Natural killer cell (primary cell): ENCODE data around the gene NRG3. TPM values are rescaled to one million over a fixed set of nuclear protein-coding genes. Genes with fewer than 3 reads are reported as not detected.

ENCODE experiments used
- ATAC-seq, 3 donors: fragments of 150-1000 bp in 2 of 3; fragments of 200-7000 bp in 1 of 3; cut with Tn5 transposase; 1 replicate in 1 of 3; 2 replicates in 2 of 3; pipeline ENCODE4 v1.10.0; 2021; ENCODE audit warnings: mild to moderate bottlenecking in 2 of 3, moderate library complexity in 2 of 3
- DNase-seq, 2 donors: peaks; one replicate each; pipeline versions ENCODE4 v3.0.0 to v3.0.0-alpha.2; 2013 to 2021; ENCODE audit warnings: mixed read lengths in 1 of 2
- H3K27ac ChIP-seq: one replicate; pipeline ENCODE4 v1.5.1; 2013; ENCODE audit warnings: mild to moderate bottlenecking, low read length
- H3K27me3 ChIP-seq: one replicate; pipeline ENCODE4 v1.6.1; 2013; ENCODE audit warnings: low read length; ENCODE audit not compliant: control insufficient read depth, insufficient read depth
- H3K36me3 ChIP-seq: one replicate; pipeline ENCODE4 v1.6.1; 2013; ENCODE audit warnings: low read length; ENCODE audit not compliant: control insufficient read depth, insufficient read depth
- H3K4me1 ChIP-seq: one replicate; pipeline ENCODE4 v1.6.1; 2013; ENCODE audit warnings: low read length; ENCODE audit not compliant: control insufficient read depth, insufficient read depth
- H3K4me3 ChIP-seq: one replicate; pipeline ENCODE4 v1.5.1; 2013; ENCODE audit warnings: low read length
- H3K9me3 ChIP-seq: one replicate; pipeline ENCODE4 v1.6.1; 2013; ENCODE audit warnings: low read length; ENCODE audit not compliant: control insufficient read depth, insufficient read depth
- H3K27ac Mint-ChIP-seq, 2 donors: one replicate each; pipeline ENCODE4 v1.8.0; 2022; ENCODE audit warnings: mild to moderate bottlenecking in 2 of 2, mixed read lengths in 2 of 2, moderate library complexity in 1 of 2
- H3K27me3 Mint-ChIP-seq, 2 donors: one replicate each; pipeline ENCODE4 v1.8.0; 2022; ENCODE audit warnings: low read depth in 2 of 2, mixed read lengths in 2 of 2
- H3K36me3 Mint-ChIP-seq: one replicate; pipeline ENCODE4 v1.8.0; 2022; ENCODE audit warnings: mixed read lengths
- H3K4me1 Mint-ChIP-seq, 2 donors: one replicate each; pipeline ENCODE4 v1.8.0; 2022; ENCODE audit warnings: mixed read lengths in 2 of 2
- H3K4me3 Mint-ChIP-seq: one replicate; pipeline ENCODE4 v1.8.0; 2022; ENCODE audit warnings: mild to moderate bottlenecking, moderate library complexity, mixed read lengths
- H3K9me3 Mint-ChIP-seq, 2 donors: one replicate each; pipeline ENCODE4 v1.8.0; 2022; ENCODE audit warnings: mixed read lengths in 2 of 2
- WGBS: methylation state at CpG from one replicate; pipeline ENCODE4 v1.1.7; 2013; ENCODE audit warnings: missing lambda C conversion rate; ENCODE audit not compliant: insufficient coverage; 5-methylcytosine and 5-hydroxymethylcytosine counted together
- intact Hi-C: fragments of 100-400 bp; cut with micrococcal nuclease; formaldehyde crosslinking; loops from one replicate; pipeline ENCODE4 v1.14.2; 2022
- total RNA-seq, 4 donors: library from RNA; stranded (reverse); fragments of 120-200 nt in 1 of 4; gene quantifications; one replicate each; pipeline versions ENCODE4 v1.2.3 to v1.2.4, GENCODE V29; 2013 to 2022
- TF ChIP-seq, protein P1 (sequence below): fragments of 200-600 bp; IDR thresholded peaks from one replicate; pipeline ENCODE4 v1.8.0; 2022; ENCODE audit warnings: antibody characterized with exemption

The NRG3 gene
- total RNA-seq, 3 donors from 2014 or later (not counting 1 experiment from before 2014, with no cell fraction given), result not detected

- H3K27me3 ChIP-seq, result no peaks in the 10 kb centered on the region
- DNase-seq, result no peak
Measured at GRCh38 chr10:81961451-81962184, 86.6 kb downstream of the NRG3 start.

DNA sequence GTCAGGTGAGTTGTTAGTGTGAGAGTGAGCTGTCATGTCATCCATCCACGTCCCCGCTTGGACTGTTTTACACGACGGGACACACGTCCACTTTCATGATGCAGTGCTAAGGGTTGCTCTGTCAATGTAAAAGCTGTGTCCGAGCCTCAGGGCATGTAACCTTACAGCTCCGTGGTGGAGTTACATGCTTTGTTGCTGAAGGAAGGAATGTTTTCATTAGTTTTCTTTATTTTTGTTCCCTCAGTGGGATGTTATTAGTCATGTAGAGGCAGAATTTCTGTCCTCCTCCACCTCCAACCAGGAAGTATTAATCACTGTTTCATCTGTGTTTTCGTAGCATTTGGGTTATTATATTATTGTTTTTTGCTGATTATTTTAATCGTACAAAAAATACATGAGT lies 88.6 kb downstream of the NRG3 start:
- Histone ChIP-seq H3K4me1 (no peaks in the 10 kb centered on the region), H3K9me3 (no peaks in the 10 kb centered on the region), H3K27me3 (no peaks in the 10 kb centered on the region), H3K36me3 (no peaks in the 10 kb centered on the region), H3K27ac (no peak overlapping the region), H3K4me3 (no peak overlapping the region)
- TF ChIP-seq, protein P1, sequence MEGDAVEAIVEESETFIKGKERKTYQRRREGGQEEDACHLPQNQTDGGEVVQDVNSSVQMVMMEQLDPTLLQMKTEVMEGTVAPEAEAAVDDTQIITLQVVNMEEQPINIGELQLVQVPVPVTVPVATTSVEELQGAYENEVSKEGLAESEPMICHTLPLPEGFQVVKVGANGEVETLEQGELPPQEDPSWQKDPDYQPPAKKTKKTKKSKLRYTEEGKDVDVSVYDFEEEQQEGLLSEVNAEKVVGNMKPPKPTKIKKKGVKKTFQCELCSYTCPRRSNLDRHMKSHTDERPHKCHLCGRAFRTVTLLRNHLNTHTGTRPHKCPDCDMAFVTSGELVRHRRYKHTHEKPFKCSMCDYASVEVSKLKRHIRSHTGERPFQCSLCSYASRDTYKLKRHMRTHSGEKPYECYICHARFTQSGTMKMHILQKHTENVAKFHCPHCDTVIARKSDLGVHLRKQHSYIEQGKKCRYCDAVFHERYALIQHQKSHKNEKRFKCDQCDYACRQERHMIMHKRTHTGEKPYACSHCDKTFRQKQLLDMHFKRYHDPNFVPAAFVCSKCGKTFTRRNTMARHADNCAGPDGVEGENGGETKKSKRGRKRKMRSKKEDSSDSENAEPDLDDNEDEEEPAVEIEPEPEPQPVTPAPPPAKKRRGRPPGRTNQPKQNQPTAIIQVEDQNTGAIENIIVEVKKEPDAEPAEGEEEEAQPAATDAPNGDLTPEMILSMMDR, result no peak
- 92% methylated on average over 7 of the region's 9 CpGs for WGBS
- H3K36me3 Mint-ChIP-seq, result no peaks in the 10 kb centered on the region
- ATAC-seq (no peak), DNase-seq (no peak)
- no peak overlapping the region for H3K27ac Mint-ChIP-seq
- no peaks in the 10 kb centered on the region for H3K27me3 Mint-ChIP-seq
- H3K4me1 Mint-ChIP-seq, result no peaks in the 10 kb centered on the region
- intact Hi-C loops, result no loop called here
- H3K4me3 Mint-ChIP-seq, result no peak overlapping the region
- peaks cover 2% of the 10 kb centered on the region in 2 donors for H3K9me3 Mint-ChIP-seq

More at GRCh38 chr10:81961451-81962184, 86.6 kb downstream of the NRG3 start:
- H3K9me3 ChIP-seq, result no peaks in the 10 kb centered on the region
- intact Hi-C loops, result no loop called here
- H3K4me3 ChIP-seq, result no peak overlapping the region
- peaks cover 6% of the 10 kb centered on the region in 2 donors for H3K9me3 Mint-ChIP-seq
- no peak for ATAC-seq
- no peaks in the 10 kb centered on the region for H3K4me1 ChIP-seq
- TF ChIP-seq, protein P1, result no peak
- H3K27me3 Mint-ChIP-seq, result no peaks in the 10 kb centered on the region
- H3K4me3 Mint-ChIP-seq, result no peak overlapping the region
- no peaks in the 10 kb centered on the region for H3K4me1 Mint-ChIP-seq
- no peaks in the 10 kb centered on the region for H3K36me3 ChIP-seq
- no peak overlapping the region for H3K27ac Mint-ChIP-seq
- H3K36me3 Mint-ChIP-seq, result no peaks in the 10 kb centered on the region
- 86% methylated on average over 2 of the region's 2 CpGs for WGBS
- H3K27ac ChIP-seq, result no peak overlapping the region

DNA sequence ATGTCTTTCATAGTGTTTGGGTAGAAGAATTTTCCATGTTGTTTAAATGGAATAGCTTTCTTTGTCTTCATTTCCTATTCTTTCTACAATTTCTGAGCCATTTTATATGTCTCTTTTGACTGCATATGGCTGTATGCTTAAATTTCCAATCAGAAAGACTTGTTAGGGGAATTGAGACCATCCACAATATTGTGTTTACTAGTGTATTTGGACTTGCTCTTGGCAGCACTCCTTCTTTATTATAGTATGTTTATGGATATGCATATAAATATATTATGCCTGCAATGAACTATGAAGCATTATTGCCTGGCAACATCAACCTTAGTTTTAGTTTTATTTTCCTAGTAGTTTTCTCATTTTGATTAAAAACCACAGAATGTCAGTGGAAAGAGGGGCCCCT lies 92.7 kb downstream of the NRG3 start:
- no peaks in the 10 kb centered on the region for H3K27me3 ChIP-seq
- no peaks in the 10 kb centered on the region for H3K27me3 Mint-ChIP-seq
- H3K9me3 Mint-ChIP-seq, result peaks cover 14 to 18% of the 10 kb centered on the region in 2 donors
- H3K36me3 Mint-ChIP-seq, result no peaks in the 10 kb centered on the region
- ATAC-seq (no peak), DNase-seq (no peak)
- H3K4me3 Mint-ChIP-seq, result no peak overlapping the region
- intact Hi-C loops, result no loop called here
- no peak overlapping the region for H3K27ac ChIP-seq
- no peaks in the 10 kb centered on the region for H3K4me1 ChIP-seq
- no peak overlapping the region for H3K4me3 ChIP-seq
- no peaks in the 10 kb centered on the region for H3K36me3 ChIP-seq
- no peaks in the 10 kb centered on the region for H3K4me1 Mint-ChIP-seq
- H3K27ac Mint-ChIP-seq, result no peak overlapping the region
- TF ChIP-seq, protein P1, result no peak
- H3K9me3 ChIP-seq, result peaks cover 3% of the 10 kb centered on the region

GRCh38 chr10:81969136-81969535 lies 94.1 kb downstream of the NRG3 start:
- Mint-ChIP-seq H3K4me3 (no peak overlapping the region), H3K27me3 (no peaks in the 10 kb centered on the region), H3K9me3 (peaks cover 15 to 24% of the 10 kb centered on the region in 2 donors), H3K36me3 (peaks cover 6% of the 10 kb centered on the region), H3K4me1 (no peaks in the 10 kb centered on the region), H3K27ac (no peak overlapping the region)
- Histone ChIP-seq H3K36me3 (no peaks in the 10 kb centered on the region), H3K9me3 (peaks cover 3% of the 10 kb centered on the region), H3K4me3 (no peak overlapping the region), H3K27me3 (no peaks in the 10 kb centered on the region), H3K4me1 (no peaks in the 10 kb centered on the region), H3K27ac (no peak overlapping the region)
- TF ChIP-seq, protein P1, result no peak
- DNase-seq, result no peak
- 88% methylated on average over 2 of the region's 2 CpGs for WGBS
- intact Hi-C loops, result no loop called here
- ATAC-seq, result no peak
